Body of pancreas (tissue), 4 donors: Measurements from ENCODE around the gene CD47. TPM values are rescaled to one million over a fixed set of nuclear protein-coding genes. Genes with fewer than 3 reads are reported as not detected.
A peak's percentile ranks its signal among the peaks of the same experiment; 100 is the strongest.

Experiments used
- ATAC-seq: fragments of 150-250 bp; one replicate; pipeline ENCODE4 v1.9.1; 2016
- DNase-seq, 4 donors: peaks; one replicate each; pipeline ENCODE4 v3.0.0-alpha.2; 2019
- H3K27ac ChIP-seq, 4 donors: fragments of 200-600 bp; sonication (generic); 1 replicate in 3 of 4; 2 replicates in 1 of 4; pipeline versions ENCODE4 v1.5.1 to v1.6.1; 2016 to 2019; ENCODE audit warnings: mild to moderate bottlenecking in 1 of 4, mixed read lengths in 1 of 4, moderate library complexity in 1 of 4
- H3K27me3 ChIP-seq, 2 donors: fragments of 200-600 bp; sonication (generic); one replicate each; pipeline ENCODE4 v1.6.0; 2016; ENCODE audit warnings: mild to moderate bottlenecking in 1 of 2
- H3K36me3 ChIP-seq, 2 donors: fragments of 200-600 bp; sonication (generic); replicated peaks in 1 of 2; 2 replicates each; pipeline ENCODE4 v1.5.1; 2016; ENCODE audit warnings: low read depth in 2 of 2; ENCODE audit not compliant: insufficient read depth in 1 of 2
- H3K4me1 ChIP-seq: fragments of 200-600 bp; sonication (generic); one replicate; pipeline ENCODE4 v1.6.0; 2016
- H3K4me3 ChIP-seq, 2 donors: fragments of 200-600 bp; sonication (generic); 1 replicate in 1 of 2; 2 replicates in 1 of 2; pipeline ENCODE4 v1.5.1; 2016 to 2019
- H3K9me3 ChIP-seq, 3 donors: fragments of 200-600 bp; sonication (generic); 1 replicate in 2 of 3; 2 replicates in 1 of 3; pipeline ENCODE4 v1.5.1; 2016
- POLR2A ChIP-seq, 3 donors: fragments of 450-650 bp; IDR thresholded peaks; one replicate each; pipeline ENCODE4 v1.6.1; 2016; ENCODE audit warnings: antibody characterized with exemption in 3 of 3, mild to moderate bottlenecking in 2 of 3
- WGBS, 2 donors: methylation state at CpG; one replicate each; pipeline ENCODE4 v1.1.5; 2017; 5-methylcytosine and 5-hydroxymethylcytosine counted together
- intact Hi-C: fragments of 100-400 bp; cut with DNase I; formaldehyde crosslinking; loops from one replicate; pipeline ENCODE4 v1.15.1; 2023
- total RNA-seq, 2 donors: library from RNA; depleted of rRNA; stranded (reverse); fragments of >200 nt; gene quantifications; one replicate each; pipeline ENCODE4 v1.1.0, GENCODE V29; 2016
- TF ChIP-seq, protein P1 (sequence below), 7 experiments: fragments of 450-650 bp in 4 of 7; fragments of 200-600 bp in 3 of 7; sonication (generic) in 3 of 7; IDR thresholded peaks; one replicate each; pipeline ENCODE4 v1.5.1; 2016 to 2019; ENCODE audit warnings: antibody characterized with exemption in 7 of 7

Gene CD47
- total RNA-seq, 2 donors from 2014 or later = 34.3 to 51.1 TPM

- ATAC-seq = peak; percentile 62
Measured at GRCh38 chr3:108096532-108097321, 5.9 kb upstream of the CD47 start.

DNA sequence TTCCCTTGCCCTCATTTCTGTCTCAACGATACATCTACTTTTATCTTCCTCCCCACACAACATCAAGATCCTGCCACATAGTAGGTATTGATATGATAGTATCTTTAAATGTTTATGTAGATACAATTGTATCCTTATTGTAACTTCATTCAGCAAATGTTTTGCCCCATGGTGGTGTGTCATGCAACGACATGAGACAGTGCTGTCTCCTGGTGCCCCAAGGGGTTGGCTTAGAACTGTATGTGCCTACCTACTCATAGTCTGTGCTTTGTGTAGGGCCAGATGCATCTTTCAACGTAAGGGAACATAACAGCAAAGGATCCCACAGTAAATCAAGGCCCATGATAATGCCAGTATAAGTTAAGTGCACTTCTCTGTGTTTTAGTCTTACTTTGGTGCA is 2.8 kb upstream of the CD47 start:
- Histone ChIP-seq H3K27ac (no peak overlapping the region), H3K9me3 (no peaks in the 10 kb centered on the region), H3K27me3 (no peaks in the 10 kb centered on the region), H3K36me3 (no peaks in the 10 kb centered on the region), H3K4me1 (peaks cover 8% of the 10 kb centered on the region), H3K4me3 (no peak overlapping the region)
- ATAC-seq (no peak), DNase-seq (no peak)
- intact Hi-C loops = no loop called here
- WGBS, 2 donors = 86 to 91% methylated on average over 3 of the region's 3 CpGs
- no peak for TF ChIP-seq POLR2A (IDR thresholded peaks at IDR 0.05)
- TF ChIP-seq, protein P1, sequence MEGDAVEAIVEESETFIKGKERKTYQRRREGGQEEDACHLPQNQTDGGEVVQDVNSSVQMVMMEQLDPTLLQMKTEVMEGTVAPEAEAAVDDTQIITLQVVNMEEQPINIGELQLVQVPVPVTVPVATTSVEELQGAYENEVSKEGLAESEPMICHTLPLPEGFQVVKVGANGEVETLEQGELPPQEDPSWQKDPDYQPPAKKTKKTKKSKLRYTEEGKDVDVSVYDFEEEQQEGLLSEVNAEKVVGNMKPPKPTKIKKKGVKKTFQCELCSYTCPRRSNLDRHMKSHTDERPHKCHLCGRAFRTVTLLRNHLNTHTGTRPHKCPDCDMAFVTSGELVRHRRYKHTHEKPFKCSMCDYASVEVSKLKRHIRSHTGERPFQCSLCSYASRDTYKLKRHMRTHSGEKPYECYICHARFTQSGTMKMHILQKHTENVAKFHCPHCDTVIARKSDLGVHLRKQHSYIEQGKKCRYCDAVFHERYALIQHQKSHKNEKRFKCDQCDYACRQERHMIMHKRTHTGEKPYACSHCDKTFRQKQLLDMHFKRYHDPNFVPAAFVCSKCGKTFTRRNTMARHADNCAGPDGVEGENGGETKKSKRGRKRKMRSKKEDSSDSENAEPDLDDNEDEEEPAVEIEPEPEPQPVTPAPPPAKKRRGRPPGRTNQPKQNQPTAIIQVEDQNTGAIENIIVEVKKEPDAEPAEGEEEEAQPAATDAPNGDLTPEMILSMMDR (IDR thresholded peaks at IDR 0.05) = no peak

More at GRCh38 chr3:108096532-108097321, 5.9 kb upstream of the CD47 start:
- intact Hi-C loops = no loop called here
- Histone ChIP-seq H3K9me3 (no peaks in the 10 kb centered on the region), H3K27me3 (no peaks in the 10 kb centered on the region), H3K36me3 (no peaks in the 10 kb centered on the region), H3K4me3 (no peak overlapping the region), H3K27ac (peak overlapping the region in 1 of 4 donors; percentile 3), H3K4me1 (peaks cover 8% of the 10 kb centered on the region)
- DNase-seq = peak in 1 of 4 donors; percentile 25
- 42 to 44% methylated on average over 9 of the region's 9 CpGs for whole genome bisulfite sequencing, 2 donors
- TF ChIP-seq, protein P1 (IDR thresholded peaks at IDR 0.05) = no peak
- TF ChIP-seq POLR2A (IDR thresholded peaks at IDR 0.05) = no peak

DNA sequence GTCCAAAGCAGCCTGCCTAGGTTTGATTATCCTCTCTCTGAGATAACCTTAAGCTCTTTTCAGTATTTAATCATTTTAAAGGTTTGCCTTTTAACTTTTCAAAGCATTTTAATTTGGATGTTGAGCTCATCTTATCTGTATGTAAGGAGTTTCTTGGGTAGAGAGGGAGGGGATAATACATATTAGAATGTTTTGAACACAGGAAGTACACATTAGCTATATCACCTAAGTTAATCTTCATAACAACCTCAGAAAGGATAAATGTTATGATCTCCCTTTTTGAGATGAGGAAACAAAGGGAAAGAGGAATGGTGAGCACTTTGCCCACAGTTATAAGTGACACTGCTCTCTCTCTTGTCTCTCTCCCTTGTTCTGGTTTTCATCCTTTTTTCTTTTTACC is 2.2 kb upstream of the CD47 start:
- no peak for ATAC-seq
- no peak overlapping the region for H3K4me3 ChIP-seq
- H3K27ac ChIP-seq = no peak overlapping the region
- no peaks in the 10 kb centered on the region for H3K36me3 ChIP-seq
- no peak for DNase-seq
- no peaks in the 10 kb centered on the region for H3K9me3 ChIP-seq
- H3K4me1 ChIP-seq = peaks cover 8% of the 10 kb centered on the region
- no peaks in the 10 kb centered on the region for H3K27me3 ChIP-seq
- TF ChIP-seq POLR2A (IDR thresholded peaks at IDR 0.05) = no peak
- TF ChIP-seq, protein P1 (IDR thresholded peaks at IDR 0.05) = no peak
- intact Hi-C loops = no loop called here

- no peak for ATAC-seq
- DNase-seq = no peak
- Histone ChIP-seq H3K4me1 (peaks cover 8% of the 10 kb centered on the region), H3K4me3 (no peak overlapping the region), H3K36me3 (no peaks in the 10 kb centered on the region), H3K27me3 (no peaks in the 10 kb centered on the region), H3K27ac (no peak overlapping the region), H3K9me3 (no peaks in the 10 kb centered on the region)
- intact Hi-C loops = no loop called here
- no peak for TF ChIP-seq POLR2A (IDR thresholded peaks at IDR 0.05)
- TF ChIP-seq, protein P1 (IDR thresholded peaks at IDR 0.05) = no peak
- 75 to 85% methylated on average over 3 of the region's 3 CpGs for WGBS, 2 donors
Measured at GRCh38 chr3:108092501-108092900, 1.7 kb upstream of the CD47 start.
